ENCODE results near the gene TTC28. TPM values are rescaled to one million over a fixed set of nuclear protein-coding genes. Genes with fewer than 3 reads are reported as not detected.

Gene TTC28
- total and polyA plus RNA-seq, 4 donors: 3.1 to 74.9 (median 26.1) TPM

- DNase-seq (no peak), ATAC-seq (ENCODE audit: low FRiP score) (no peak)
These were observed 285.0 kb downstream of the TTC28 start for GRCh38 chr22:28394513-28395110.

GRCh38 chr22:28381429-28382167, 298.0 kb downstream of the TTC28 start:
- WGBS, 2 donors: 15 to 20% methylated on average over 3 of the region's 3 CpGs
- peaks cover 0 to 2% of the 10 kb centered on the region in 2 donors for H3K4me1 ChIP-seq (ENCODE audit: control insufficient read depth in 1 of 2, insufficient read depth in 2 of 2, low read length in 2 of 2)
- DNase-seq (no peak), ATAC-seq (ENCODE audit: low FRiP score) (no peak)
- H3K9me3 ChIP-seq (ENCODE audit: control insufficient read depth, low read length): no peaks in the 10 kb centered on the region
- no peaks in the 10 kb centered on the region for H3K36me3 ChIP-seq (ENCODE audit: control insufficient read depth in 1 of 2, insufficient read depth in 2 of 2, low read length in 1 of 2)
- no peak overlapping the region for H3K4me3 ChIP-seq (ENCODE audit: low read length in 2 of 2)
- H3K27me3 ChIP-seq (ENCODE audit: control insufficient read depth in 1 of 2, insufficient read depth in 2 of 2, low read length in 1 of 2): no peaks in the 10 kb centered on the region
- no peak overlapping the region for H3K27ac ChIP-seq (ENCODE audit: low read depth in 1 of 2, low read length in 2 of 2)
- intact Hi-C loops (cut with DNase I): no loop called here

More at GRCh38 chr22:28394513-28395110, 285.0 kb downstream of the TTC28 start:
- H3K27me3 ChIP-seq (ENCODE audit: control insufficient read depth in 1 of 2, insufficient read depth in 2 of 2, low read length in 1 of 2): no peaks in the 10 kb centered on the region
- no peak overlapping the region for H3K4me3 ChIP-seq (ENCODE audit: low read length in 2 of 2)
- no peaks in the 10 kb centered on the region for H3K9me3 ChIP-seq (ENCODE audit: control insufficient read depth, low read length)
- H3K27ac ChIP-seq (ENCODE audit: low read depth in 1 of 2, low read length in 2 of 2): no peak overlapping the region
- intact Hi-C loops (cut with DNase I): no loop called here
- 64 to 76% methylated on average over 2 of the region's 2 CpGs for WGBS, 2 donors
- peaks cover 5 to 11% of the 10 kb centered on the region in 2 donors for H3K4me1 ChIP-seq (ENCODE audit: control insufficient read depth in 1 of 2, insufficient read depth in 2 of 2, low read length in 2 of 2)
- no peaks in the 10 kb centered on the region for H3K36me3 ChIP-seq (ENCODE audit: control insufficient read depth in 1 of 2, insufficient read depth in 2 of 2, low read length in 1 of 2)

- ATAC-seq (ENCODE audit: low FRiP score) (no peak), DNase-seq (no peak)
- no peak overlapping the region for H3K27ac ChIP-seq (ENCODE audit: low read depth in 1 of 2, low read length in 2 of 2)
- H3K4me3 ChIP-seq (ENCODE audit: low read length in 2 of 2): no peak overlapping the region
- no peaks in the 10 kb centered on the region for H3K27me3 ChIP-seq (ENCODE audit: control insufficient read depth in 1 of 2, insufficient read depth in 2 of 2, low read length in 1 of 2)
- H3K9me3 ChIP-seq (ENCODE audit: control insufficient read depth, low read length): no peaks in the 10 kb centered on the region
- H3K4me1 ChIP-seq (ENCODE audit: control insufficient read depth in 1 of 2, insufficient read depth in 2 of 2, low read length in 2 of 2): peaks cover 0 to 2% of the 10 kb centered on the region in 2 donors
- 89% methylated on average over 4 of the region's 4 CpGs for WGBS, 2 donors
- no peaks in the 10 kb centered on the region for H3K36me3 ChIP-seq (ENCODE audit: control insufficient read depth in 1 of 2, insufficient read depth in 2 of 2, low read length in 1 of 2)
- intact Hi-C loops (cut with DNase I): loop anchor here in 1 of 2 donors (10.0 kb wide), 1 partner anchor 55 kb away; no protein-coding TSS in a partner anchor
These were observed 299.7 kb downstream of the TTC28 start for GRCh38 chr22:28379951-28380350.

DNA sequence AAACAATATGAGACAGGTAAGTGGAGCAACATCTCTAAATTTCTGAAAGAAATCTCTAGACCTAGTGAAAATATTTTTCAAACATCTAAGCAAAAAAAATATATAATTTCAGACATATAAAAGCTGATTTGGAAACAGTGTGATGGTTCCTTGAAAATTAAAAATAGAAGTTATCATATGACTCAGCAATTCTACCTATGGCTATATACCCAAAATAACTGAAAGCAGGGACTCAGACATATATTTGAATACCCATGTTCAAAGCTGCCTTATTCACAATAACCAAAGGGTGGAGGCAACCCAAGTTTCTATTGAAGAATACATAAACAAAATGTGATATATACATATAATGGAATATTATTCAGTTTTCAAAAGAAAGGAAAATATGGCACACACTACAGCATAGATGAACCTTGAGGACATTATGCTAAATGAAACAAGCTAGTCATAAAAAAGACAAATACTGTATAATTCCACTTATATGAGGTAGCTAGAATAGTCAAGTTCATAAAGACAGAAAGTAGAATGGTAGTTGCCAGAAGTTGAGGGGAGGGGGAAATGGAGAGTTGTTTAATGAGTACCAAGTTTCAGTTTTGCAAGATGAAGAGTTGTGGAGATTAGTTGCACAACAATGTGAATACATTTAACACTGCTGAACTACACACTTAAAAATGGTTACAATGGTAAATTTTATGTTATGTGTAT, 300.4 kb downstream of the TTC28 start:
- Histone ChIP-seq H3K4me3 (ENCODE audit: low read length in 2 of 2) (no peak overlapping the region), H3K27ac (ENCODE audit: low read depth in 1 of 2, low read length in 2 of 2) (no peak overlapping the region), H3K4me1 (ENCODE audit: control insufficient read depth in 1 of 2, insufficient read depth in 2 of 2, low read length in 2 of 2) (peaks cover 0 to 2% of the 10 kb centered on the region in 2 donors), H3K9me3 (ENCODE audit: control insufficient read depth, low read length) (no peaks in the 10 kb centered on the region), H3K36me3 (ENCODE audit: control insufficient read depth in 1 of 2, insufficient read depth in 2 of 2, low read length in 1 of 2) (no peaks in the 10 kb centered on the region), H3K27me3 (ENCODE audit: control insufficient read depth in 1 of 2, insufficient read depth in 2 of 2, low read length in 1 of 2) (no peaks in the 10 kb centered on the region)
- intact Hi-C loops (cut with DNase I): loop anchor here in 1 of 2 donors (10.0 kb wide), 1 partner anchor 56 kb away; no protein-coding TSS in a partner anchor
- ATAC-seq (ENCODE audit: low FRiP score) (no peak), DNase-seq (no peak)

- ATAC-seq (ENCODE audit: low FRiP score) (peak; percentile 50), DNase-seq (no peak)
- Histone ChIP-seq H3K4me3 (ENCODE audit: low read length in 2 of 2) (no peak overlapping the region), H3K9me3 (ENCODE audit: control insufficient read depth, low read length) (no peaks in the 10 kb centered on the region), H3K36me3 (ENCODE audit: control insufficient read depth in 1 of 2, insufficient read depth in 2 of 2, low read length in 1 of 2) (no peaks in the 10 kb centered on the region), H3K27ac (ENCODE audit: low read depth in 1 of 2, low read length in 2 of 2) (no peak overlapping the region), H3K4me1 (ENCODE audit: control insufficient read depth in 1 of 2, insufficient read depth in 2 of 2, low read length in 2 of 2) (no peaks in the 10 kb centered on the region), H3K27me3 (ENCODE audit: control insufficient read depth in 1 of 2, insufficient read depth in 2 of 2, low read length in 1 of 2) (no peaks in the 10 kb centered on the region)
- intact Hi-C loops (cut with DNase I): loop anchor here in 1 of 2 donors (10.0 kb wide), 1 partner anchor 59 kb away; no protein-coding TSS in a partner anchor
These were observed 303.7 kb downstream of the TTC28 start for GRCh38 chr22:28375761-28376534.

GRCh38 chr22:28373831-28374230, 305.8 kb downstream of the TTC28 start:
- Histone ChIP-seq H3K4me3 (ENCODE audit: low read length in 2 of 2) (no peak overlapping the region), H3K36me3 (ENCODE audit: control insufficient read depth in 1 of 2, insufficient read depth in 2 of 2, low read length in 1 of 2) (no peaks in the 10 kb centered on the region), H3K4me1 (ENCODE audit: control insufficient read depth in 1 of 2, insufficient read depth in 2 of 2, low read length in 2 of 2) (peaks cover 0 to 3% of the 10 kb centered on the region in 2 donors), H3K27ac (ENCODE audit: low read depth in 1 of 2, low read length in 2 of 2) (no peak overlapping the region), H3K27me3 (ENCODE audit: control insufficient read depth in 1 of 2, insufficient read depth in 2 of 2, low read length in 1 of 2) (no peaks in the 10 kb centered on the region), H3K9me3 (ENCODE audit: control insufficient read depth, low read length) (no peaks in the 10 kb centered on the region)
- ATAC-seq (ENCODE audit: low FRiP score) (no peak), DNase-seq (no peak)
- WGBS, 2 donors: 5 to 9% methylated on average over 2 of the region's 2 CpGs
- intact Hi-C loops (cut with DNase I): loop anchor here (5.0 to 10.0 kb wide), 2 partner anchors 61 to 68 kb away; no protein-coding TSS in a partner anchor

GRCh38 chr22:28369854-28370253, 309.8 kb downstream of the TTC28 start:
- Histone ChIP-seq H3K27me3 (ENCODE audit: control insufficient read depth in 1 of 2, insufficient read depth in 2 of 2, low read length in 1 of 2) (no peaks in the 10 kb centered on the region), H3K4me1 (ENCODE audit: control insufficient read depth in 1 of 2, insufficient read depth in 2 of 2, low read length in 2 of 2) (peaks cover 0 to 3% of the 10 kb centered on the region in 2 donors), H3K27ac (ENCODE audit: low read depth in 1 of 2, low read length in 2 of 2) (peak overlapping the region in 1 of 2 donors; percentile 25), H3K4me3 (ENCODE audit: low read length in 2 of 2) (no peak overlapping the region), H3K9me3 (ENCODE audit: control insufficient read depth, low read length) (no peaks in the 10 kb centered on the region), H3K36me3 (ENCODE audit: control insufficient read depth in 1 of 2, insufficient read depth in 2 of 2, low read length in 1 of 2) (no peaks in the 10 kb centered on the region)
- ATAC-seq (ENCODE audit: low FRiP score): no peak
- no peak for DNase-seq
- intact Hi-C loops (cut with DNase I): loop anchor here (5.0 to 10.0 kb wide), 2 partner anchors 65 to 72 kb away; no protein-coding TSS in a partner anchor
- 69 to 78% methylated on average over 2 of the region's 2 CpGs for WGBS, 2 donors

DNA sequence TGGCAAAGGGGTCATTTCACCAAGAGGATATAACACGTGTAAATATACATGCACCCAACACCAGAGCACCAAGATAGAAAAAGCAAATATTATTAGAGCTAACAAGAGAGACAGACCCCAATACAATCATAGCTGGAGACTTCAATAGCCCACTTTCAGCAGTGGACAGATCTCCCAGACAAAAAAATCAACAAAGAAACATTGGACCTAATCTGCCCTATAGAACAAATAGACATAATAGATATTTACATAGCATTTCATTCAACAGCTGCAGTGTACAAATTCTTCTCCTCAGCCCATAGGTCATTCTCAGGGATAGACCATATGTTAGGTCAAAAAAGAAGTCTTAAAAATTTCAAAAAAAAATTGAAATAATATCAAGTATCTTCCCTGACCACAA, 312.8 kb downstream of the TTC28 start:
- DNase-seq: no peak

More for the DNA sequence above, 312.8 kb downstream of the TTC28 start:
- H3K9me3 ChIP-seq (ENCODE audit: control insufficient read depth, low read length): no peaks in the 10 kb centered on the region
- H3K27me3 ChIP-seq (ENCODE audit: control insufficient read depth in 1 of 2, insufficient read depth in 2 of 2, low read length in 1 of 2): no peaks in the 10 kb centered on the region
- H3K4me1 ChIP-seq (ENCODE audit: control insufficient read depth in 1 of 2, insufficient read depth in 2 of 2, low read length in 2 of 2): peaks cover 0 to 3% of the 10 kb centered on the region in 2 donors
- intact Hi-C loops (cut with DNase I): no loop called here
- no peak overlapping the region for H3K27ac ChIP-seq (ENCODE audit: low read depth in 1 of 2, low read length in 2 of 2)
- 88 to 94% methylated on average over 1 of the region's 1 CpG for WGBS, 2 donors
- no peaks in the 10 kb centered on the region for H3K36me3 ChIP-seq (ENCODE audit: control insufficient read depth in 1 of 2, insufficient read depth in 2 of 2, low read length in 1 of 2)
- no peak for ATAC-seq (ENCODE audit: low FRiP score)
- no peak overlapping the region for H3K4me3 ChIP-seq (ENCODE audit: low read length in 2 of 2)
